ENCODE data around the gene CCDC137.
"Not testable (repeated sequence)": the region's sequence is repeated elsewhere in the genome, so short reads cannot be mapped to it uniquely, and the experiment has no call there.

CCDC137 gene, protein sequence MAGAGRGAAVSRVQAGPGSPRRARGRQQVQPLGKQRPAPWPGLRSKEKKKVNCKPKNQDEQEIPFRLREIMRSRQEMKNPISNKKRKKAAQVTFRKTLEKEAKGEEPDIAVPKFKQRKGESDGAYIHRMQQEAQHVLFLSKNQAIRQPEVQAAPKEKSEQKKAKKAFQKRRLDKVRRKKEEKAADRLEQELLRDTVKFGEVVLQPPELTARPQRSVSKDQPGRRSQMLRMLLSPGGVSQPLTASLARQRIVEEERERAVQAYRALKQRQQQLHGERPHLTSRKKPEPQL

DNA sequence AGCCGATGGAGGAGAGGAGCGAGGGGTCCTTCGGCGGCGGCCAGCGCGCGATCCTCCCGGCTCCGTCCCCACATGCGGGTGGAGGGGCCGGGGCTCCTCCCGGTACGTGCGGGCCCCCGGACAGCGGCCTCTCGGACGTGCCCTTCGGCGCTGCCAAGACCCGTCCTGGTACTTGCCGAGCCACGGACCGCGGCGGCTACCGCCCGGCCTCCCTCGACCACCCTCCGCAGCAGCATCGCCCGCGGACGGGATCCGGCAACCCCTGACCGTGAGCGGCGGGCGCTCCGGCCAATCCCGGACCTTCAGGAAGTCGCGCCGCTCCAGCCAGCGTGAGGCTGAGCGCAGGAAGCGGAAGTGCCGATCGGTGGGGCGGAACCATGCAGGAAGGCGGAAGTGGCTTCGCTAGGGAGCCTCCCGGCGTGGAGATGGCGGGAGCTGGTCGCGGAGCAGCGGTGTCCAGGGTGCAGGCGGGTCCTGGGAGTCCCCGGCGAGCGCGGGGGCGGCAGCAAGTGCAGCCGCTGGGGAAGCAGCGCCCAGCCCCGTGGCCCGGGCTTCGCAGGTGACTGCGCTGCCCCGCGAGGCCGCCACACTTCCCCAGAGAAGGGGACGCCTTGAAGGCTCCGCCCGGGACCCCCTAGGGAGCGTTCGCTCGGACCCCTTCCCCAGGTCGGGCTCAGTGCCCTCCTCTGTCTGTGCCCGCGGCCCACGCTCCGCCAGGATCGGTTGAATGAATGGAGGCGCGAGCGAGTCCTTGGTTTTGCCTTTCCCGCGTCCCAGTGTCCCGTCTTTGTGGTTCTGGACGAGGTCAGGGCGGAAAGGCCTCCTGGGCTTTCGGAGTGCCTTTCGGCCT, at the start of gene CCDC137, which contains the start of gene OXLD1:
TSS of gene CCDC137 (plus strand) at position 396 of the 850 bp plus-strand sequence. CDS start at position 426, 30 bp downstream.
TSS of gene OXLD1 (minus strand) at position 264 of the 850 bp plus-strand sequence. CDS start at position 236, 28 bp downstream.
- DNase-seq: peak; percentile 97

DNA sequence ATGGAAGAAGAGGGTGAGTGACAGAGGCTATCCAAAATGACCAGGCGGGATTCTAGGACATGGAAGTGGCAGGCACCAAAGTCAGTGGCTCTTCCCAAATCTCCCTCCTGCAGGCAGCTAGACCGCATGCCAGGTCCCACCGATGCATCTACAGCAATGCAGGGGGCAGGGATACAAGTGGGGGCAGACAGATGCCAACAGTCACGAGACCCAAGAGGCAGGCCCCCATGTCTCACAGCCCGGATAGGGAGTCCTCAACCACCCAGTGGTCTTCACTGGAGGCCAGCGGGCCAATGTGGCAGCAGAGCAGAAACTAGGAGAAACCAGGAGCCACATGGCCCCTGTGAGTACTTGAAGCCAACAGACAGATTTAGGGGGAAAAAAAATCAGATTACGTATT, 49.7 kb upstream of the CCDC137 start:
- DNase-seq: no peak

DNA sequence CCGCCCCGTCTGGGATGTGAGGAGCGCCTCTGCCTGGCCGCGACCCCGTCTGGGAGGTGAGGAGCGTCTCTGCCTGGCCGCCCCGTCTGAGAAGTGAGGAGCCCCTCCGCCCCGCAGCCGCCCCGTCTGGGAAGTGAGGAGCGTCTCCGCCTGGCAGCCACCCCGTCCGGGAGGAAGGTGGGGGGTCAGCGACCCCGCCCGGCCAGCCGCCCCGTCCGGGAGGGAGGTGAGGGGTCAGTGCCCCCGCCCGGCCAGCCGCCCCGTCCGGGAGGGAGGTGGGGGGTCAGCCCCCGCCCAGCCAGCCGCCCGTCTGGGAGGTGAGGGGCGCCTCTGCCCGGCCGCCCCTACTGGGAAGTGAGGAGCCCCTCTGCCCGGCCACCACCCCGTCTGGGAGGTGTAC, 48.2 kb upstream of the CCDC137 start:
- not testable (repeated sequence) for DNase-seq

DNA sequence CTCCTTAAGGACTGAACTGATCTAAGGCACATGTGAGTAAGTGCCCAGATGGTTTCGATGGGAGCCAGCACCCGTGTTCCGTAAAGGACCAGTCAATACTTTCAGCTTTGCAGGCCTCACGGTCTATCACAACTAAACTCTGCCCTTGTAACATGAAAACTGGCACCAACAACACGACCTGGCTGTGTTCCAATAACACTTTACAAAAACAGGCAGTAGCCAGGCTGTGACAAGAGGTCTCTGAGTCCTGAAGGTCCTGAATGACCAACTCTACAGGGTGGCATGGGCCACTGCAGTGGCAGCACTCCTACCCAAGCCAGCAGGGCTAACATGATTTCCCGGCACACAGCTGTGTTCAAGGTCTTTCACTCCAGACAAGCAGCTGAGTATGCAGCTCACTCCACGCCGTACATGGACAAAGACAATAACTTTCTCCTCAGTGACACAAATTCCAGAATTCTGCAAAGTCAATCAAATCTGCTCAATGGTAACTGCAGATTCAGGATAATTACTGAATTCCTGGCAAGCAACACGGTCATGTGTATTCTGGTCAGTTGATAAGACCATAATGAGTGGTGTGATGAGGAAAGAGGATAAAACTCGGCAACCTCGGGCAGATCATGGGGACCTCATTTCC, 44.9 kb upstream of the CCDC137 start:
- DNase-seq: no peak

DNA sequence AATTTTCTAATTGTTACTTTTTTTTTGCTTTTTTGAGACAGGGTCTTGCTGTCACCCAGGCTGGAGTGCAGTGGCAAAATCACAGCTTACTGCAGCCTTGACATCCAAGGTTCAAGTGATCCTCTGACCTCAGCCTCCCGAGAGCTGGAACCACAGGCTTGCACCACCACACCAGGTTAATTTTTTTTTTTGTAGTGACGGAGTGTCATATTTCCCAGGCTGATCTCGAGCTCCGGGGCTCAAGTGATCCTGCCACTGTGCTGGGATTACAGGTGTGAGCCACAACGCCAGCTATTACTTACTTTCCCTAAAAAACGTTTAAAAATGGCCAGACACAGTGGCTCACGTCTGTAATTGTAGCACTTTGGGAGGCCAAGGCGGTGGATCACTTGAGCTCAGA, 36.3 kb upstream of the CCDC137 start:
- DNase-seq: no peak

DNA sequence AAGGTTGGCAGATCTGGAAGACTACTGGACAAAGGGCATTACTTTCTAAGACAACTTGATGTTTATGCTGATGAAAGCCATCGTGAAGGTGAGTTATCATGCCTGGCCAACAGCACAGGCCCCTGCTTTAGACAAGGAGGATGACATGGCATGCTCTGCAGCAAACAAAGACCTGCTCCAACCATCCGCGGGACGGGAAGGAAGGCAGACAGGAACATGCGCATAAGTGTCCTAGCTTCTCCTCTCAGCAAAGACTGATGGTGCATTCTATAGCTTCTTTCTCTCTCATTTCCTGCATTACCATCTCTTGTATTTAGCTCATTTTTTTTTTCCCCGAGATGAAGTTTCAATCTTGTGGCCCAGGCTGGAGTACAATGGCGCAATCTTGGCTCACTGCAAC, 35.1 kb upstream of the CCDC137 start:
- DNase-seq: no peak

- DNase-seq: no peak
Measured at GRCh38 chr17:81635431-81635830, 31.1 kb upstream of the CCDC137 start.

DNA sequence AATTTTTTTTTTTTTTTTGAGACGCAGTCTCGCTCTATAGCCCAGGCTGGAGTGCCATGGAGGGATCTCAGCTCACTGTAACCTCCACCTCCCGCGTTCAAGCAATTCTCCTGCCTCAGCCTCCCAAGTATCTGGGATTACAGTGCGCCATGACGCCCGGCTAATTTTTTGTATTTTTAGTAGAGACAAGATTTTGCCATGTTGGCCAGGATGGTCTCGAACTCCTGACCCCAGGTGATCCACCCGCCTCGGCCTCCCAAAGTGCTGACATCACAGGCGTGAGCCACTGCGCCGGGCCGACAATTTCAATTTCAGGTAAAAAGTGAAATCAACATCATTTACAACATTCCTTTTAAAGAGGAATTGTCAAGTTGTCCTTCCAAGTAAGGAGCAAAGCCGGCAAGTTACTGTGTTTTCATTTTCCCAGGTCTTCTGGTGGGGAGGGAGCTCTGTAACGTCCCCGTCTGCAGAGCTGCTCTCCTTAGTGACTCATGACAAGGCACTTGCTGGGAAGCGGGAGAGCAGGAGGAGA, 30.5 kb upstream of the CCDC137 start:
- DNase-seq: peak; percentile 57

- peak; percentile 91 for DNase-seq
Measured at GRCh38 chr17:81636505-81637288, 29.8 kb upstream of the CCDC137 start, which contains the start of the genes NPLOC4 and TSPAN10. Gene NPLOC4 (minus strand): TSS chr17:81637112. CDS start chr17:81636930, 182 bp downstream. Gene TSPAN10 (plus strand): TSS chr17:81637196. CDS start chr17:81642413, 5,217 bp downstream.

- DNase-seq: no peak
Measured at GRCh38 chr17:81638683-81639082, 27.9 kb upstream of the CCDC137 start.

GRCh38 chr17:81640011-81640410, 26.5 kb upstream of the CCDC137 start:
- no peak for DNase-seq

GRCh38 chr17:81641825-81642489, 24.6 kb upstream of the CCDC137 start:
- DNase-seq: peak; percentile 8

GRCh38 chr17:81644496-81644895, 22.0 kb upstream of the CCDC137 start:
- DNase-seq: no peak

DNA sequence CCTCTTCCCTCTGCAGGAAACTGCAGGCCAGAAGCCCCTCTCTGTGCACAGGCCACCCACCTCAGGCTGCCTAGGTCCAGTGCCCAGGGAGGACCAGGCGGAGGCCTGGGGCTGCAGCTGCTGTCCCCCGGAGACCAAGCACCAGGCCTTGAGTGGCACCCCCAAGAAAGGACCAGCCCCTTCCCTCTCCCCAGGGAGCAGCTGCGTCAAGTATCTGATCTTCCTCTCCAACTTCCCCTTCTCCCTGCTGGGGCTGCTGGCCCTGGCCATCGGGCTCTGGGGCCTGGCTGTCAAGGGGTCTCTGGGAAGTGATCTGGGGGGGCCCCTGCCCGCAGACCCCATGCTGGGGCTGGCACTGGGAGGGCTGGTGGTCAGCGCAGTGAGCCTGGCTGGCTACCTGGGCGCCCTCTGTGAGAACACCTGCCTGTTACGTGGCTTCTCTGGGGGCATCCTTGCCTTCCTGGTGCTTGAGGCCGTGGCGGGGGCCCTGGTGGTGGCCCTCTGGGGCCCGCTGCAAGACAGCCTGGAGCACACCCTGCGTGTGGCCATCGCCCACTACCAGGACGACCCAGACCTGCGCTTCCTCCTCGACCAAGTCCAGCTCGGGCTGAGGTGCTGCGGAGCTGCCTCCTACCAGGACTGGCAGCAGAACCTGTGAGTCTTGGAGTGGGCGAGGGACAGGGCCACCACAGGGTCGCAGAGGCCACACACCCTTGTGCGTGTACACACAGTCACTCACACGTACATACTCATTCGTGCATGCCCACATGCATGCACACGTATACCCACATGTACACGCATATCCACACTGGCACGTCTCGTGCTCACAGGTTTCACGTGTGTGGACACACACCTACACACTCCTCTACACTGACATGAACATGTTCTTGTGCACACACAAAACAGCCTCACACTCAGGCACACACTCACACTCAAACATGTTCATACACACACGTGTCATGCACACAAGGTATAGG, 21.3 kb upstream of the CCDC137 start:
- DNase-seq: no peak

DNA sequence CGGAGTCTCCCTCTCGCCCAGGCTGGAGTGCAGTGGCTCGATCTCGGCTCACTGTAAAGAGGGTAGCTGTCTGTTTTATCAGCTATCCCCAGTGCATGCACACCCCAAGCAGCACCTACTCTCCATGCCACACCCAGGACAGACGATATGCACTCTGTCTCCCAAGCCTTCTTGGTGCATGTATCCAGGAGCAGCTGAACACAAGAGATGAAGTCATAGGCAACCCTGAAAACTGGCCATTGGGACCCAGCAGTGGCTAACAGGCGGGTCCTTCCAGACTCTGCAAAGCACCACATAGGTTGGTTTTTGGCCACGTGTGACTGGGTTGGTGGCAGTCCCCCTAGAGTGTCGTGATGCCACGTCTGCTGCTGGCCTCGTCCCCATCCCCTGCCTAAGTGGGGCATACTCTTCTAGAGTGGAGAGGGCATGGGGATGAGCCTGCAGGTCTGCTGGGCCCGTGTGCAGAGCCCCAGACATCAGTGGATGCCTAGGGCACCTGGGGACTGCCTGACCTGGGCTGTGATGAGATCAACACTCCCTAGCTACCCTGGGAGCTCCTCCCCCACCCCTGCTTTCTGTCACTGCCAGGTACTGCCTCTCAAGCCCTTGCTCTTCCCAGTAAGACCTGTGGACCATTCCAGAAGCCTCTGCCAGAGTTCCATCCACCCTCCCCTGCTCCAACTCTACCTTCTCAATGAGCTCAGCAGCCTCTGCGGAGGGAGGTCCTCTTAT, 19.5 kb upstream of the CCDC137 start:
- no peak for DNase-seq

DNA sequence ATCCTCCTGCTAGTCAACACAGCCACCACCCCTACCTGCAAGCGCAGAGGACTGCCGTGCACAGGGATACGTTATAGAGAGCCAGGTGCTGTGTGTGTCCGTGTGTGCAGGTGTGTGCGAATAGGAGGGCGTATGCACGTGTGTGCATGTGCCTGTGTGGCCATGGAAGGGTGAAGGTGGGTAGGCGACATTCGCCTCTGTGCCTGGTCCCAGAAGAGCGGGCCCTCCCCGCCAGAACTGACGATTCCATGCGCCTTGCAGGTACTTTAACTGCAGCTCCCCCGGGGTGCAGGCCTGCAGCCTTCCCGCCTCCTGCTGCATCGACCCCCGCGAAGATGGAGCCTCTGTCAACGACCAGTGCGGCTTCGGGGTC, 18.9 kb upstream of the CCDC137 start:
- DNase-seq: no peak

GRCh38 chr17:81648013-81648706, 18.4 kb upstream of the CCDC137 start:
- DNase-seq: no peak

- no peak for DNase-seq
Measured at GRCh38 chr17:81648707-81649085, 17.8 kb upstream of the CCDC137 start.

- no peak for DNase-seq
Measured at GRCh38 chr17:81650951-81651350, 15.6 kb upstream of the CCDC137 start.
